Endothelial cell of hepatic sinusoid (primary cell): ENCODE data around the gene CD163.
"Not testable (repeated sequence)": the region's sequence is repeated elsewhere in the genome, so short reads cannot be mapped to it uniquely, and the experiment has no call there.

Source experiments
- in situ Hi-C: cut with HindIII; loops from 2 replicates; pipeline ENCODE4 v1.10.0; 2017; ENCODE audit warnings: low sequenced_read_pairs

CD163 gene

GRCh38 chr12:7503686-7504415 is at the start of gene CD163:
Gene CD163, minus strand, starts transcription at chr12:7503777. Its CDS starts 87 bp downstream, at chr12:7503690.
- in situ Hi-C loops, result no loop called here

- in situ Hi-C loops, result no loop called here
Observed at GRCh38 chr12:7542813-7543212, 39.2 kb upstream of the CD163 start.

GRCh38 chr12:7542046-7542445 is 38.5 kb upstream of the CD163 start:
- in situ Hi-C loops, result no loop called here

- in situ Hi-C loops, result no loop called here
Observed at GRCh38 chr12:7514416-7514815, 10.8 kb upstream of the CD163 start.

- in situ Hi-C loops, result no loop called here
Observed at GRCh38 chr12:7512553-7512952, 9.0 kb upstream of the CD163 start.

DNA sequence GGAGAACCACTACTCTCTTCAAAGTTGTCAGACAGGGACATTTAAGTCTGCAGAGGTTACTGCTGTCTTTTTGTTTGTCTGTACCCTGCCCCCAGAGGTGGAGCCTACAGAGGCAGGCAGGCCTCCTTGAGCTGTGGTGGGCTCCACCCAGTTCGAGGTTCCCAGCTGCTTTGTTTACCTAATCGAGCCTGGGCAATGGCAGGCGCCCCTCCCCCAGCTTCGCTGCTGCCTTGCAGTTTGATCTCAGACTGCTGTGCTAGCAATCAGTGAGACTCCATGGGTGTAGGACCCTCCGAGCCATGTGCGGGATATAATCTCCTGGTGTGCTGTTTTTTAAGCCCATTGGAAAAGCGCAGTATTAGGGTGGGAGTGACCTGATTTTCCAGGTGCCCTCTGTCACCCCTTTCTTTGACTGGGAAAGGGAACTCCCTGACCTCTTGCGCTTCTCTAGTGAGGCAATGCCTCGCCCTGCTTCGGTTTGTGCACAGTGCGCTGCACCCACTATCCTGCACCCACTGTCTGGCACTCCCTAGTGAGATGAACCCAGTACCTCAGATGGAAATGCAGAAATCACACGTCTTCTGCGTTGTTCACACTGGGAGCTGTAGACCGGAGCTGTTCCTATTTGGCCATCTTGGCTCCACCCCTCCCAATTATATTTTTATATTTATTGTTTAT is 6.4 kb upstream of the CD163 start:
- in situ Hi-C loops, result not testable (repeated sequence)

GRCh38 chr12:7502612-7503011 is 965 bp downstream of the CD163 start:
- in situ Hi-C loops, result no loop called here

GRCh38 chr12:7501031-7501588 is 2.5 kb downstream of the CD163 start:
- in situ Hi-C loops, result no loop called here

DNA sequence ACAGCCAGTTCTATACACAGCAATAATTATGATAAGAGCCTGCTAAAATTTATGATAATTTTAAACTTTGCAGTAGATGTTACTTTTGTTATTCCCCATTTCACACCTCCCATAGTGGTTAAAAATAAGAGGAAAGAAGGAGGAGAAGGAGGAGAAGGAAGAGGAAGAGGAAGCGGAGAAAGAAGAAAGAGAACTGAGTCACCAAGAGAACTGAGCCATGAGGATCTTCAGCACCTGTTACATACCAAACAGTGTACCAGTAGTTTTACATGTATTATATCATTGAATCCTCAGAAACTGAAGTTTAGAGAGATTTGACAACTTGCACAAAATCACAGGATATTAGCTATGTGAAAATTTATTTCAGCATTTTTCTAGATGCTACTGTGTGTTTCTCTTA is 3.9 kb downstream of the CD163 start:
- in situ Hi-C loops, result no loop called here

GRCh38 chr12:7498809-7499208 is 4.8 kb downstream of the CD163 start:
- in situ Hi-C loops, result no loop called here

DNA sequence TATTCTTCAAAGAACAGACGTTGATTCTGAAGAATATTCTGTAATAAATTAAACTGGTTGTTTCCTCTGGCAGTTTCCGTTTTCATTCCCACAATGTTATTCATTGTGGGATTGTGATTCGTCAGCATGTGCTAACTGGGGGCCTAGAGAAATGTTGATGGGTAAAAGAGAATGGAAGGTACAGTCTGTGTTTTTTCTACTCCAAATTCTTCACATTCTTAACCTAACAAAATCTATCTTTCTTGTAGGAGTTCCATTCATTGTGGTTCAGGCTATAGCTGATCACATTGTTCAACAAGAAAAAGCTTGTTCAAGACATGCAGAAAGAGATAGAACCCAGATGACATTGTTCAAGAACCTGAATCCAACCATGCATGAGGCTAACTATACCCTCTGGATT is 5.9 kb downstream of the CD163 start:
- in situ Hi-C loops, result no loop called here

- in situ Hi-C loops, result no loop called here
Observed at GRCh38 chr12:7496451-7496850, 7.1 kb downstream of the CD163 start.

GRCh38 chr12:7495136-7495535 is 8.4 kb downstream of the CD163 start:
- in situ Hi-C loops, result no loop called here

DNA sequence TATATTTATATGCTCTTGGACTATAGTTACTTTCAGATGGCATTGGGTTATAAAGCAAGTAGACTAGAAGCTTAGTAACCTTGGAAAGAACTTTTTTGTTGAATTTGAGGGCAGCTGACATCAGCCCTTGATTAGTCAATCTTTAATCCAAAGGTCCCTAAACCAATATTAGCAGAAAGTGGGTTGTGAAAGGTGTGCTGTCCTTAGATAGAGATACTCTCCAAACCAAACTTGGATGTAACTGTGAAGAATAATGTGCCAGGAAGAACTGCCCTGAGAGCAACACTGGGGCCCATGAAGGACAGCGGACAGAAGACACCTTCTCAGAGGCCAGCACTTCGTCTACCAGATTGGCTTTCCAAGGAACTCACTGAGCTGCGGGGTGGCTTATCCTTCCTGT is 10.6 kb downstream of the CD163 start:
- in situ Hi-C loops, result no loop called here

DNA sequence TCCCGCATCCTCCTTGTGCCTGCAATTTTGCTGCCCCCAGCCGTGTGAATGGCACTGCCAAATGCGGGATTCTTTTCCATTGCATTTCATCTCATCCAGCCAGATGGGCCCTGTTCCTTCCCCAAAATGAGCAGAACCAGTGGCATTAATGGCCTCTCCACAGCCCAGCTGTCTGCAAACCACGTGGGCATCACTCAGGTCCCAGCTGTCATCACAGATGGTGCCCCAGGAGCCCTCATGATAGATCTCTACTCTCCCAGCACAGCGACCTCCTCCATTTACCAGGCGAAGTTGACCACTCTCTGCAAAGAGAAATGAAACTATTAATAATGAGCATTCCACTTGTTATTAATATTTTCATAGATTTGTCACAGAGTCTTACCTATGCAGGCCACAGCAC is 17.1 kb downstream of the CD163 start:
- in situ Hi-C loops, result no loop called here

GRCh38 chr12:7485095-7485494 is 18.5 kb downstream of the CD163 start:
- in situ Hi-C loops, result no loop called here

GRCh38 chr12:7483343-7483742 is 20.2 kb downstream of the CD163 start:
- in situ Hi-C loops, result no loop called here

DNA sequence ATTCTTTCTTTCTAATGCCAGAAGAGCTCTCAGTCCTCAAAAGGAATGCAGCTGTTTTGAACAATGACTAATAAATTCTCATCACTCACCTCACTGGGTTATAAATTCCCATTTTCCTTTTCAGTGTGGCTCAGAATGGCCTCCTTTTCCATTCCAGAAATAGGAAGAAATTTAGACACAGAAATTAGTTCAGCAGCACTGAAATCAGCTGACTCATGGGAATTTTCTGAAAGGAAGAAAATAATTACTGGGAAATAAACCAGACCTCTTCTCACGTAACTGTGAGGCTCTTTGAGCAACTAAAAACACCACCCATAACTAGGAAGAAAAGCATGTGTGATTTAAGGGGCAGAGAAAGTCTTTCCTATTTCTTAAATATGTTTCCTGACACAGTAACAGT is 23.8 kb downstream of the CD163 start:
- in situ Hi-C loops, result loop anchor here (10.0 kb wide), 1 partner anchor 315 kb away; no protein-coding TSS in a partner anchor

GRCh38 chr12:7472060-7472459 is 31.5 kb downstream of the CD163 start:
- in situ Hi-C loops, result loop anchor here (10.0 kb wide), 1 partner anchor 307 kb away; no protein-coding TSS in a partner anchor

- in situ Hi-C loops, result no loop called here
Observed at GRCh38 chr12:7460375-7461259, 43.0 kb downstream of the CD163 start.

- in situ Hi-C loops, result no loop called here
Observed at GRCh38 chr12:7459973-7460372, 43.6 kb downstream of the CD163 start.
